GM12801 (cell line): Measurements from ENCODE around the gene MKNK1.

Experiments
- CTCF ChIP-seq: IDR thresholded peaks from one replicate; pipeline ENCODE4 v1.5.1; 2011; ENCODE audit warnings: control low read depth; ENCODE audit not compliant: insufficient read length; ENCODE audit errors: extremely low read depth

MKNK1 gene

GRCh38 chr1:46543761-46544560 is 60.1 kb downstream of the MKNK1 start:
- no peak for TF ChIP-seq CTCF

GRCh38 chr1:46543382-46543760 is 60.7 kb downstream of the MKNK1 start:
- TF ChIP-seq CTCF, result no peak

- TF ChIP-seq CTCF, result no peak
These were observed 64.1 kb downstream of the MKNK1 start for GRCh38 chr1:46539972-46540371.

- no peak for TF ChIP-seq CTCF
These were observed 65.9 kb downstream of the MKNK1 start for GRCh38 chr1:46538147-46538546.

- TF ChIP-seq CTCF, result no peak
These were observed 66.4 kb downstream of the MKNK1 start for GRCh38 chr1:46537651-46538050.

GRCh38 chr1:46536527-46536926 is 67.5 kb downstream of the MKNK1 start:
- no peak for TF ChIP-seq CTCF

- TF ChIP-seq CTCF, result no peak
These were observed 69.0 kb downstream of the MKNK1 start for GRCh38 chr1:46535063-46535462.
